ENCODE data around the gene ARMC8.

ARMC8 gene

DNA sequence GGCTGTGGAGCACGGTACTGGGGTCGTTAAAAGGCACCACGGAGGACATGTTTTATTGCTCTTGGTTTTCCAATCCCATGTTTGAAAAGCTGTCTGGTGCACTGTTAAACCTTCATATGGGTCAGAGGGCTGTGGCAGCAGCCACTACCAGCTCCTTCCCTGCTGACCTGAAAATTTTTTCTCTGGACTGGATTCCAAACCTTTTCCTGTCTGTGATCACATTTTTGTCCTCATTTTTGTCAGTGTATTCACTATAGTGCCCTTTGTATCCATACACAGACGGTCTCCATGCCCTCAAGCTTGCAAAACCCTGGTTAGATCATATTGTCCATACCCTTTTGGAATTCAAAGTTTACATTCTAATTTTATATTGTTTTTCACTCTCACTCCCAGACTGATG is 72.0 kb downstream of the ARMC8 start:
- DNase-seq (ENCODE audit: low spot score): no peak
- TF ChIP-seq, protein P1, sequence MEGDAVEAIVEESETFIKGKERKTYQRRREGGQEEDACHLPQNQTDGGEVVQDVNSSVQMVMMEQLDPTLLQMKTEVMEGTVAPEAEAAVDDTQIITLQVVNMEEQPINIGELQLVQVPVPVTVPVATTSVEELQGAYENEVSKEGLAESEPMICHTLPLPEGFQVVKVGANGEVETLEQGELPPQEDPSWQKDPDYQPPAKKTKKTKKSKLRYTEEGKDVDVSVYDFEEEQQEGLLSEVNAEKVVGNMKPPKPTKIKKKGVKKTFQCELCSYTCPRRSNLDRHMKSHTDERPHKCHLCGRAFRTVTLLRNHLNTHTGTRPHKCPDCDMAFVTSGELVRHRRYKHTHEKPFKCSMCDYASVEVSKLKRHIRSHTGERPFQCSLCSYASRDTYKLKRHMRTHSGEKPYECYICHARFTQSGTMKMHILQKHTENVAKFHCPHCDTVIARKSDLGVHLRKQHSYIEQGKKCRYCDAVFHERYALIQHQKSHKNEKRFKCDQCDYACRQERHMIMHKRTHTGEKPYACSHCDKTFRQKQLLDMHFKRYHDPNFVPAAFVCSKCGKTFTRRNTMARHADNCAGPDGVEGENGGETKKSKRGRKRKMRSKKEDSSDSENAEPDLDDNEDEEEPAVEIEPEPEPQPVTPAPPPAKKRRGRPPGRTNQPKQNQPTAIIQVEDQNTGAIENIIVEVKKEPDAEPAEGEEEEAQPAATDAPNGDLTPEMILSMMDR (IDR thresholded peaks at IDR 0.05): no peak
- H3K4me3 ChIP-seq: no peak overlapping the region

DNA sequence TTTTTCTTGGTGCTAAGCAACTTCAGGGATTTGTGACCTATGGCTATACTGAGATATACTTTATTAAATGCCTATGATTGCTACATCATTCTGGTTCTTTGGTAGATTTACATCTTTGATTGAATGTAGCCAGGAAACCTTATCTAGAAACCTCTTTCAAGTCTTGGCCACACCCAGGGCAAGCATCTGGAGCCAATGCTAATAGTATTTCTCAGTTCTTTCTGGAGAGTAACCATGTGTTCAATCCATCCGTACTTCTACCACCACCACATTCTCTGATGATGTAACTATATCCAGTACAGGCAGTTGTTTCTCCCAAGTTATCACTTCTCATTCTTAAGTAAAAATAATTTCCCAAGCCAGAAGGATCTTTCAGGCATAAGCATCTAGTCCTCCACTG is 73.5 kb downstream of the ARMC8 start:
- no peak overlapping the region for H3K27ac ChIP-seq
- no peak for DNase-seq (ENCODE audit: low spot score)
- TF ChIP-seq, protein P1 (IDR thresholded peaks at IDR 0.05): no peak
- H3K4me3 ChIP-seq: no peak overlapping the region

More for the DNA sequence above, 72.0 kb downstream of the ARMC8 start:
- H3K27ac ChIP-seq: no peak overlapping the region

DNA sequence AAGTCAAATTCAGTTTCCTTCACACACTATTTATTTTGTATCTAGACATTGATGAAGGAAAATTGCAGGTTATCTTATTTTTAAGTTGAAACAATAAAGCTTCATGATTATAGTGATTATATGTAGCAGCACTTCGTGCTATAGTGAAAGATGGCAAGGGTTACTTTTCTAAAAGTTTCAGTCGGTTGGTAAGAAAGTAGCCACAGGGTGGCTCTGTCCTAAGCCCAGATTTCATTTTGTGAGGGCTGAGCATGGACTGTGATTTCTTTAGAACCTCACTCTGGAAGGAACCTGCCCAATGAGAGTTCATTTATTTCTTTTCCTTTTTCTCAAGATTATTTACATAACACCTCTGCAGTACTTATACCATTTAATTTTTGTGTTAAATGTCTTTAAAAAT is 76.0 kb downstream of the ARMC8 start:
- no peak overlapping the region for H3K27ac ChIP-seq
- no peak for DNase-seq (ENCODE audit: low spot score)
- TF ChIP-seq, protein P1 (IDR thresholded peaks at IDR 0.05): no peak
- no peak overlapping the region for H3K4me3 ChIP-seq

DNA sequence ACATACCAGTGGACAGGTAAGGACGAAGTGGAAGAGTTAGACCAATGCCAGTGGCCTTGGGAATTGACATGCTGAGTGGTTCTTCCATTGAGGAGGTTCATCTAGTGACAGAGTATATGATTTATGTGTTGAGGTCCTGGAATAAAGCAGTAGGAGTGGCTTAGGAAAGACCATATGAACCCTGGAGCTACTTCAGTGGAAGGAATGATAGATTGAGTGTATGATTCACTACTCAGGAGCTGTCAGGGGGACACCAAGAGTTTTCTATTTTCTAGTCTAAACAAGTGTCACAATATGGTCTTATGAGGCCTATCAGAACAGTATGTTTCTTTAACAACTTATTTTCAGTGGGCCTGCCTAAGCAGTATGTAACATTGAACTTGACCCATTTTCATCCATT is 78.6 kb downstream of the ARMC8 start:
- Histone ChIP-seq H3K27ac (no peak overlapping the region), H3K4me3 (no peak overlapping the region)
- DNase-seq (ENCODE audit: low spot score): no peak
- TF ChIP-seq, protein P1 (IDR thresholded peaks at IDR 0.05): no peak

DNA sequence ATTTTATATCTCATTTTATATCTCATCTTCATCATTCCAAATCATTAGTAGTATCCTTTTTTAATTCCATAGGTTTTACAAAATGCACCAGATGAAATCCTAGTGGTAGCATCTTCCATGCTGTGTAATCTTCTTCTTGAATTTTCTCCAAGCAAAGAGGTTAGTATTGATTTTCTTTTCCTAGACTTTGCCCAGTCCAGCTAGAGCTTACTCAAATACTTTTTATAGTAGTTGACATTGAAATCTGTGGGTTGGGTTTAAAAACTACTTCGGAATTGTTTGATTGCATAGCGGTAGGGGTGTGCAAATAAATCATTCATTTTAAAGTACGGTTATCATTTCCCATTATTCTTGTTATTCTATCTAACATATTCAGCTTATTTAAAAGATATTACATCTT is 80.0 kb downstream of the ARMC8 start:
- H3K27ac ChIP-seq: no peak overlapping the region
- no peak for DNase-seq (ENCODE audit: low spot score)
- H3K4me3 ChIP-seq: no peak overlapping the region
- TF ChIP-seq, protein P1 (IDR thresholded peaks at IDR 0.05): no peak

DNA sequence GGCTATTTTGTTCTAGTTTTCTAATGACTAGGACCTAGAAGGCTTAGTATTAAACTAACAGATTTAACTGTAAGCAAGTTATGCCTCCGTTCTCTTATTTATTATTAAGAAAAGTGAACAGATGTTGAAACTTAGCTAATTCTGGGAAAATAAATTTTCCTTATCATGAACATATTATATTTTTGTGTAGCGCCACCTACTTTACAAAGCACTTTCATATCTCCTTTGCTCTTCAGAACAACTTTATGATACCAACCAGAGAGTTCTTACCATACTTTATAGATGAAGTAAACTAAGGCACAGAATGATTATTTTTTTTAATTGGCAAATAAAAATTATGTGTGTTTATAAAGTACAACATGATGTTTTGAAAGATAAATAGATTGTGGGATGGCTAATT is 83.1 kb downstream of the ARMC8 start:
- no peak overlapping the region for H3K27ac ChIP-seq
- no peak overlapping the region for H3K4me3 ChIP-seq
- DNase-seq (ENCODE audit: low spot score): no peak
- TF ChIP-seq, protein P1 (IDR thresholded peaks at IDR 0.05): no peak

DNA sequence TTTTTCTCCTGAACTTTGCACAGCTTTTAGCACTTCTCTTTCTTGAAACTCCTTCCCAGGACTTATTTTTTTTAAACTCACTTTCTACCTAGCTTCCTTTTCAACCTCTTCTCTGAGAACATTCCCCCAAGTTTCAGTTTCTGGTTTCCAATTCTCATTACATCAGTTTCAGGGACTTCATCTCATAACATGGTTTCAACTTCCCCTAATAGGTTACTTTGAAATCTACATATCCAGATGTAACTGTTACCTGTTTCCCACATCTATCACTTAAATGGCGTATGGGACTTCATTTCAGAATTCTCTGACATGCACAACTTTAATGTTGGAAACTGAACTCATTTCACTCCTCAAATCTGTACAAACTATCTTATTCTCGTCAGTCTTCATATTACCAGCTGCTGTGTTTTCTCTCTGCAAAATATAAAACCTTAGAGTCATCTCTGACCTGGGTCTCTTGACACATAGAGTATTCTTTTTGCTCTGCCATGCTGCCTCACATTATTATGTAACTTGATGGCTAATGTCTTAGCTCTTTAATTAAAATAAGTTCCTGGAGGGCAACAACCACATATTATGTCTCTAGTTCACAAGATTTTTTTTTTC is 84.2 kb downstream of the ARMC8 start:
- no peak for DNase-seq (ENCODE audit: low spot score)
- H3K27ac ChIP-seq: no peak overlapping the region
- TF ChIP-seq, protein P1 (IDR thresholded peaks at IDR 0.05): no peak
- no peak overlapping the region for H3K4me3 ChIP-seq

Data from coronary artery (tissue), 2 donors.